ENCODE results near the gene KANSL3.

KANSL3 gene

DNA sequence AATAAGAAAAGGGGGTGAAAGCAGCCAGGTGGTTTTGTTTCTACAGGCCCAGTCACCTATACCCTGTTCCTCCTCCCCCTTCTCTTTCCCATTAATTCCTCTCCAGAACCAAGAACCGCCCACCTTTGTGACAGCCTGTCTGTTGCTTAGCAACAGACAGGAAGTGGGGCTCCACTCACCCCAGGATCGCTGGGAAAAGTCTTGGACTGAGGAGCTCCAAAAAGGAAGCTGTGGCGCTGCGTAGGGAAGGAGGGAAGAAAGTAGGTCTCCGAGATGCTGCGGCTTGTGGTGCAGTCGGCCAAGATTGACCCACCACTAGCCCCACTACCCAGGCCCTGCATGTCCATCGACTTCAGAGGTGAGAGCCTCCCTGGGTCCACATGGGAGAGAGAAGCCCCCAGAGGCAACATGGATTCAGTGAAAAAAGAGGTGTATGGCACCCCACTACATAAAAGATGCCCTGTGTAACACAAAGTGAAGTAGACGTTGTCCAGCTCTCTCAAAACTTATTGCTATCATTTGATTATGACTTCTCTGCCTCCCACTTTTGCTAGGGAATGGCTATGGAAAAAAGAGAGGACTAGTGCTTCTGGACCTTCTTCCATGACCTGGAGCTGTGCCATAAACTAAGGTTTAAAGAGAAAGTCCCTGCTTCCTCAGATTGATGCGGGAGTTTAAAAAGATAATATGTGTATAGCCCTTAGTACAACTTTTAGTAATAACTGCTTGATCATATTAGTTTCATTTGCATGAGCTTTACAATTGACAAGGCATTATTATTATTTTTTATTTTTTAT, 4.7 kb upstream of the KANSL3 start, which contains the start of gene FER1L5:
FER1L5 (plus strand) TSS at position 201 of the 797 bp plus-strand sequence; CDS start at position 274, 73 bp downstream.
- in situ Hi-C loops (cut with MboI; ENCODE audit: low sequenced_read_pairs, unreplicated experiment) = no loop called here
- no peak for DNase-seq (ENCODE audit: low spot score)
- TF ChIP-seq, protein P1, sequence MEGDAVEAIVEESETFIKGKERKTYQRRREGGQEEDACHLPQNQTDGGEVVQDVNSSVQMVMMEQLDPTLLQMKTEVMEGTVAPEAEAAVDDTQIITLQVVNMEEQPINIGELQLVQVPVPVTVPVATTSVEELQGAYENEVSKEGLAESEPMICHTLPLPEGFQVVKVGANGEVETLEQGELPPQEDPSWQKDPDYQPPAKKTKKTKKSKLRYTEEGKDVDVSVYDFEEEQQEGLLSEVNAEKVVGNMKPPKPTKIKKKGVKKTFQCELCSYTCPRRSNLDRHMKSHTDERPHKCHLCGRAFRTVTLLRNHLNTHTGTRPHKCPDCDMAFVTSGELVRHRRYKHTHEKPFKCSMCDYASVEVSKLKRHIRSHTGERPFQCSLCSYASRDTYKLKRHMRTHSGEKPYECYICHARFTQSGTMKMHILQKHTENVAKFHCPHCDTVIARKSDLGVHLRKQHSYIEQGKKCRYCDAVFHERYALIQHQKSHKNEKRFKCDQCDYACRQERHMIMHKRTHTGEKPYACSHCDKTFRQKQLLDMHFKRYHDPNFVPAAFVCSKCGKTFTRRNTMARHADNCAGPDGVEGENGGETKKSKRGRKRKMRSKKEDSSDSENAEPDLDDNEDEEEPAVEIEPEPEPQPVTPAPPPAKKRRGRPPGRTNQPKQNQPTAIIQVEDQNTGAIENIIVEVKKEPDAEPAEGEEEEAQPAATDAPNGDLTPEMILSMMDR (IDR thresholded peaks at IDR 0.05; ENCODE audit: borderline replicate concordance, control extremely low read depth, extremely low read depth, insufficient read depth, missing control alignments) = no peak

DNA sequence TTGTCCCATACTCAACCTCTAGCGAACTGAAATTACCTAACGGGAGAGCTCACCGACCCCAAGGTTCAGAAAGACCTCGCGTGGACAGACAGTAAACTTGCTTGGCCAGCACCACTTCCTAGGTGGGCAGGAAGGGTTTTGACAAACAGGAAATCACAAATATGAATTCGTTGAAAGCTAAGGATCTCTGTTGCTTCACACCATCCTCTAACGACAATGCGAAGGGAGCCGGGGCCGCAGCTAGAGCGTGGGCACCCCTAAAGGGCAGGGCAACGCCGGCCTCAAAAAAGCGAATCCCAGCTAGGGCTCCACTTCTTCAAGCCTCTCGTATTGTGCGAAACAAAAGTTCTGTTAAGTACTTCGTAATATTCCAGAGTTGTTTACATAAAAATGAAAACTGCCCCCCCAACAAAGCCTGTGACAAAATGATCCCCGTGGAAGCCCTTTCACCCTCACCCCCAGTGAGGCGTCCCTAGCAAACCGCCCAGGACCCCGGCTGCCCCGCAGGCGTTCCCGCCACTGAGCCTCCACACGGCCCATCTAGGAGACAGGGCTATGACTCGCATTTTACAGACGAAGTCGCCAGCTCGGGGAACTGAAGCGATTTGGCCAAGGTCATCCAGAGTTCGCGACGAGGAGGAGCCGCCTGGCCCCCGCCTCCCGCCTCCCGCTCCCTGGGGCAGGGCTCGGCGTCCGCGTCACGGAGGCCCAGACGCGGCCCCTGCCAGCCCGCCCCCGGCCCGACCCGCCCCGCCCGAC, 548 bp downstream of the KANSL3 start:
- peak; percentile 89 for DNase-seq (ENCODE audit: low spot score)
- in situ Hi-C loops (cut with MboI; ENCODE audit: low sequenced_read_pairs, unreplicated experiment) = no loop called here
- TF ChIP-seq, protein P1 (IDR thresholded peaks at IDR 0.05; ENCODE audit: borderline replicate concordance, control extremely low read depth, extremely low read depth, insufficient read depth, missing control alignments) = no peak

DNA sequence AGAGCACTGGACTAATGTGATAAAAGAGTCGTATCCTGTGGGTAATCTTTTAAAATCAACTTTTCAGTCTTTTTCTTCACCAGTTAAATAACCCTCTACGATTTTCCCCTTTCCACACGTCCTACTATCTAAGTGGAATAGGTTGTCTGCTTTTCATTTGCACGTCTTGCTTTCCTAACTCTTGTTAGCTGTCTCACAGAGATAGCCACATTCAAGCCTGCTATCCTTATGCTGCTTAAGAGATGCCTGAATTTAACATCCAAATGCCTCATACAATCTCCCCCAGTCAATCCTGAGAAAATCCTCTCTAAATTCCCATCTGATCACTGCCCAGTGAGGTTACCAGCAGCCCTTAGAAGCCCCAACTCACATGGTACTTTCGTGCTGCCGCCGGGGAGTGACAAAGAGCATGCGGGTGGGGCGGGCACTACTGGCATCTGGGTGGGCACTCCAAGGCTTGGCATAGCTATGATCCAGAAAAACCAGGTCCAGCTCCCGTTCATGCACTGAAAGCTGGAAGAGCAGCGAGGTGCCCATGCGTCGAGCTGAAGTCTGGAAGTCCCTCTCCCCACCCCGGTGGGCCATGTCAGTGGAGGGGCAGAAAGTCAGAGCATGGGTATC, 1.5 kb downstream of the KANSL3 start:
- TF ChIP-seq, protein P1 (IDR thresholded peaks at IDR 0.05; ENCODE audit: borderline replicate concordance, control extremely low read depth, extremely low read depth, insufficient read depth, missing control alignments) = no peak
- DNase-seq (ENCODE audit: low spot score) = no peak
- in situ Hi-C loops (cut with MboI; ENCODE audit: low sequenced_read_pairs, unreplicated experiment) = no loop called here

DNA sequence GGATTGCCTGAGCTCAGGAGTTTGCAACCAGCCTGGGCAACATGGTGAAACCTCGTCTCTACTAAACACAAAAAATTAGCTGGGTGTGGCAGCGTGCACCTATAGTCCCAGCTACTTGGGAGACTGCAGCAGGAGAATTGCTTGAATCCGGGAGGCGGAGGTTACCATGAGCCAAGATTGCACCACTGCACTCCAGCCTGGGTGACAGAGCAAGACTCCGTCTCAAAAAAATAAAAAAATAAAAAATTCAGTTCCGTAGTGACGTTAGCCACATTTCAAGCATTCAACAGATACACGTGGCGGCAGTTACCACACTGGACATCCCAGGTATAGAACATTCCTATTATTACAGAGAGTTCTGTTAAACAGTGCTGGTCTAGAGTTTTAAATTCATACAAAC, 4.5 kb downstream of the KANSL3 start:
- TF ChIP-seq, protein P1 (IDR thresholded peaks at IDR 0.05; ENCODE audit: borderline replicate concordance, control extremely low read depth, extremely low read depth, insufficient read depth, missing control alignments) = no peak
- in situ Hi-C loops (cut with MboI; ENCODE audit: low sequenced_read_pairs, unreplicated experiment) = no loop called here
- DNase-seq (ENCODE audit: low spot score) = no peak

DNA sequence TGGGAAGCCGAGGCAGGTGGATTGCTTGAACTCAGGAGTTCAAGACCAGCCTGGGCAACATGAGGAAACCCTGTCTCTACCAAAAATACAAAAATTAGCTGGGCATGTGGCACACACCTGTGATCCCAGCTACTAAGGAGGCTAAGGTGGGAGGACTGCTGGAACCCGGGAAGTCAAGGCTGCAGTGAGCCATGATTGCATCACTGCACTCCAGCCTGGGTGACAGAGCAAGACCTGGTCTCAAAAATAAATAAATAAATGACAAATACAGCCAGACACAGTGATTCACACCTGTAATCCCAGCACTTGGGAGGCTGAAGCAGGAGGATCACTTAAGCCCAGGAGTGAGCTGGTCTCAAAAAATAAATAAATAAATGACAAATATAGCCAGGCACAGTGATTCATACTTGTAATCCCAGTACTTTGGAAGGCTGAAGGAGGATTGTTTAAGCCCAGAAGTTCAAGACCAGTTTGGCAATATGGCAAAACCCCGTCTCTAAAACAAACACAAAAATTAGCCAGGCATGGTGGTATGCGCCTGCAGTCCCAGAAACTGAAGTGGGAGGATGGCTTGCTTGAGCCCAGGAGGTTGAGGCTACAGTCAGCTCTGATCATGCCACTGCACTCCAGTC, 6.2 kb downstream of the KANSL3 start:
- TF ChIP-seq, protein P1 (IDR thresholded peaks at IDR 0.05; ENCODE audit: borderline replicate concordance, control extremely low read depth, extremely low read depth, insufficient read depth, missing control alignments) = no peak
- no peak for DNase-seq (ENCODE audit: low spot score)
- in situ Hi-C loops (cut with MboI; ENCODE audit: low sequenced_read_pairs, unreplicated experiment) = no loop called here

DNA sequence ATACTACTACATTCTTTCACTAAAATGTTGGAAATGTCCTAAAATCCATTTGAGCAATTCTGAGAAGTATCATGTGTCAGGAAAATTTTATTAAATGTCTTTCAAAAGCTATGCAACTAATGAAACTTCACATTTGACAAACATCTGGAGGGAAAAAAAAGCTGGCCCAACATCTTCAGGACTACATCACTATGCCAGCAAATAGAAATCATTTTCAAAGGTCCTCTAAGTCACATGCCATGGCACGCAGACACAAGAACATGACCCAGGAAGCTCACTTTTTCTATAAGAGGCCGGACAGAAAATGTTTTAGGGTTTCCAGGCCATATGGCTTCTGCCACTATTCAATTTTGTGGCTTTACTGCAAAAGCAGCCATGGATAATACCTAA, 11.6 kb downstream of the KANSL3 start:
- DNase-seq (ENCODE audit: low spot score) = no peak
- in situ Hi-C loops (cut with MboI; ENCODE audit: low sequenced_read_pairs, unreplicated experiment) = no loop called here
- TF ChIP-seq, protein P1 (IDR thresholded peaks at IDR 0.05; ENCODE audit: borderline replicate concordance, control extremely low read depth, extremely low read depth, insufficient read depth, missing control alignments) = no peak

Measured in GM13976 (cell line).